ENCODE measurements around the gene ITIH2. TPM values are rescaled to one million over a fixed set of nuclear protein-coding genes. Genes with fewer than 3 reads are reported as not detected.
A peak's percentile ranks its signal among the peaks of the same experiment; 100 is the strongest.
"Not testable (repeated sequence)": the region's sequence is repeated elsewhere in the genome, so short reads cannot be mapped to it uniquely, and the experiment has no call there.

The ITIH2 gene, protein sequence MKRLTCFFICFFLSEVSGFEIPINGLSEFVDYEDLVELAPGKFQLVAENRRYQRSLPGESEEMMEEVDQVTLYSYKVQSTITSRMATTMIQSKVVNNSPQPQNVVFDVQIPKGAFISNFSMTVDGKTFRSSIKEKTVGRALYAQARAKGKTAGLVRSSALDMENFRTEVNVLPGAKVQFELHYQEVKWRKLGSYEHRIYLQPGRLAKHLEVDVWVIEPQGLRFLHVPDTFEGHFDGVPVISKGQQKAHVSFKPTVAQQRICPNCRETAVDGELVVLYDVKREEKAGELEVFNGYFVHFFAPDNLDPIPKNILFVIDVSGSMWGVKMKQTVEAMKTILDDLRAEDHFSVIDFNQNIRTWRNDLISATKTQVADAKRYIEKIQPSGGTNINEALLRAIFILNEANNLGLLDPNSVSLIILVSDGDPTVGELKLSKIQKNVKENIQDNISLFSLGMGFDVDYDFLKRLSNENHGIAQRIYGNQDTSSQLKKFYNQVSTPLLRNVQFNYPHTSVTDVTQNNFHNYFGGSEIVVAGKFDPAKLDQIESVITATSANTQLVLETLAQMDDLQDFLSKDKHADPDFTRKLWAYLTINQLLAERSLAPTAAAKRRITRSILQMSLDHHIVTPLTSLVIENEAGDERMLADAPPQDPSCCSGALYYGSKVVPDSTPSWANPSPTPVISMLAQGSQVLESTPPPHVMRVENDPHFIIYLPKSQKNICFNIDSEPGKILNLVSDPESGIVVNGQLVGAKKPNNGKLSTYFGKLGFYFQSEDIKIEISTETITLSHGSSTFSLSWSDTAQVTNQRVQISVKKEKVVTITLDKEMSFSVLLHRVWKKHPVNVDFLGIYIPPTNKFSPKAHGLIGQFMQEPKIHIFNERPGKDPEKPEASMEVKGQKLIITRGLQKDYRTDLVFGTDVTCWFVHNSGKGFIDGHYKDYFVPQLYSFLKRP
- total RNA-seq (2014; rRNA removed; shearing (Covaris generic)), result not detected in 2 replicates

DNA sequence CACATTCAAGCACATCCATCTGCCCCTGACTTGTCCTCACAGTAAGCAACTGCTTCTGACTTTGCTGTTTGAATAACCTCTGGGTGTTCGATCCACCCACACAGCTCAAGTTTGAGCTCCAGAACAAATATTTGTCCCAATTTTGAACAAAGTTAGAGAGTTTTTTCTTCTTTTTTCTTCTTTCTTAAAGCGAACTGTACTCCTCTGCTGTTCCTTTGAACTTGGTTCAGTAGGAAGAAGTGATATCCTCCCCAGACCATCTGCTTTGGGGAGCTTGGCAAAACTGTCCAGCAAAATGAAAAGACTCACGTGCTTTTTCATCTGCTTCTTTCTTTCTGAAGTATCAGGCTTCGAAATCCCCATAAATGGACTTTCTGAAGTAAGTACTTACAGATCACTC, at the start of gene ITIH2:
Gene ITIH2, plus strand, starts transcription at position 177 of the 400 bp plus-strand sequence. Its CDS starts 119 bp downstream, at position 296.
- no peak for DNase-seq (ENCODE audit: low read depth)

DNA sequence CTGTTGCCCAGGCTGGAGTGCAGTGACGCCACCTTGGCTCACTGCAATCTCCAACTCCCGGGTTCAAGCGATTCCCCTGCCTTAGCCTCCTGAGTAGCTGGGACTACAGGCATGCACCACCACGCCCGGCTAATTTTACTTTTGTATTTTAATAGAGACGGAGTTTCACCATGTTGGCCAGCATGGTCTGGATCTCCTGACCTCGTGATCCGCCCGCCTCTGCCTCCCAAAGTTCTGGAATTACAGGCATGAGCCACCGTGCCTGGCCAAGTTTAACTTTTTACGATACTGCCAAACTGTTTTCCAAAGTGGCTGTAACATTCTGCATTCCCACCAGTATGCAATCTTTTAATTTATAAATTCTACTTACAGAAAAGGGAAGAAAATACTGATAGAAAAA, 46.0 kb upstream of the ITIH2 start:
- not testable (repeated sequence) for DNase-seq (ENCODE audit: low read depth)

DNA sequence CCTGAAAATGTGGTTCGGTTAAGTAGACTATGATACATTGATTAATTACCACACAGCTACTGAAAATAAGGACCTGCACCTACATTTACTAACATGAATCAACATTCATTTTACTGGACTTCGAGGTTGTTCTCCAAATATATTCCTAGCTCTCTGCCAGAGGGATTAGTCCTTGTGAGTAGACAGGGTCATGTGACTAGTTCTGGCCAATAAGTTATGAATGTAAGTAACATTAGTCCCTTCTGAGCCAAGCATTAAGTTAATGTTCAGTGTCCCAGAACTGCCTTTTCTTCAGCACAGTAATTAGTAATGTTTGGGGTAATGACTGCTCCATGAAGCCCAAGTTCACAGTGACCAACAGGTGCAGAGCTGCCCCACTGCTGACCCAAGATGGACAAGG, 45.6 kb upstream of the ITIH2 start:
- DNase-seq (ENCODE audit: low read depth), result no peak

DNA sequence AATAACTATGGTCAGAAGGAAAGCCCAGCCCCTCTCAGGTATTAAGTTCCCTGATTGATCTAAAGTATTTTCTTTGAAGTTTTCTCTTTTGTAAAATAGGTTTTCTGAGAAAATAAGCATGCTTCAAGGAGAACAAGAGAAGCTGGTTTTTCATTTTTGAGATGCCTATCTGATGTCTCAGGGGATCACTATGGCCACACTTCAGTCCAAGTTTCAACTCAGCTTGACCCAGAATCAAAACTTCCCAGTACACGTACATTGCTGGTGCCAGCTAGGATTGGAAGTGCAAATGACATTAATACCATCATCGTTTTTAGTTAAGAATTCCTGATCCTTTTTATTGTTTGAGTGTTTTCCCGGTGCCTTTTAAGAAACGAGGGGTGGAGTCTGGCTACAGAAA, 43.6 kb upstream of the ITIH2 start:
- peak; percentile 53 for DNase-seq (ENCODE audit: low read depth)

DNA sequence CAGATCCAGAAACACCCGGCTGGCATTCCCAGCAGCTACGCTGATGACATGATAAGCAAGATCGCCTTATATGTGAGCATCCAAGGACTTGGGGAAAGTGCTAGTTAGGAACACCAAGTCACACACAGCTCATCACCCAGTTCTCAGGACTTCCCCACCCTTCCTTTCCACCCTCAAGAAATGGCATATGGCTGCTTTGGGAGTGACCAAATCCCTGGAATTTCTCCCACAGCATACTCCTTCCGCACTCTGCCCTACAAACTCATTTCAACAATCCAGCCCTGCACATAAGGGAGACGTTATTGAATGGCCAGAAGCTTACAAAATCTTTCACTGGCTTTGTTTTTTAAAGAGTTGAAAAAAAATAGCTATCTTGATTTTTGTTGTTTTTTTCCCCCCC, 40.6 kb upstream of the ITIH2 start:
- no peak for DNase-seq (ENCODE audit: low read depth)

DNA sequence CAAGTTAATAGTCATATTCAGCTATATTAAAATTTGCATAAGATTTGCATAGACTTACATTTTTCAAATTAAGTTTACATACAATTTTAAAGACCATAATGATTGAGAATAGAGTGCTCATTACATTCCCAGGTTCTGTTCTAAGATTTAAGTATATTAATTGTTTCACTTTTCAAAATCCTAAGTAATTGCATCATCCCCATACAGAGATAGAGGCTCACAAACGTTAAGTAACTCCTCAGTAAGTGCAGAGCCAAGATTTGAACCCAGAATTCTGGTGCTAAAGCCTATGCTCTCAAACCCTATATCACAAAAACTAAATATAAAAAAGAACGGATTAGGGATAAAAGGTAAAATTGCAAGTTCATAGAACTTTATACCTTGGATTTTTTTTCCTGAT, 38.4 kb upstream of the ITIH2 start:
- no peak for DNase-seq (ENCODE audit: low read depth)

DNA sequence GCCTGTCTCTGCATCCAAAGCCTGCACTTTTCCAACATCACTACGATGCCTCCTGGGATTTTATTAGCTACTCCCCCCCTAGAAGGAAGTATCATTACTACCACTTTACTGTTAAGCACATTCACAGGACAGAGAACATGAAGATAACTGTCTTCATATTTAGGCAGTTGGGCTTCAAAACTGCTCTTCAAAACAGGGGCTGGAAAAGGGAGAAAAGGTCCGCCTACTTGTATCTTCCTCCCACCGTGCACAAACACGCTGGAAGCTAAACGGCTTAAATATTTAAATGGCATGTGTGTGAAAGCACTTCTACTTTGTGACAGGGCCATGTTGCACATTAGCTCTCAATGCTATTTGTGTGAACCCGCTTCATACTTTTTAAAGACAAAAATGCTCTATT, 37.3 kb upstream of the ITIH2 start:
- DNase-seq (ENCODE audit: low read depth), result no peak

DNA sequence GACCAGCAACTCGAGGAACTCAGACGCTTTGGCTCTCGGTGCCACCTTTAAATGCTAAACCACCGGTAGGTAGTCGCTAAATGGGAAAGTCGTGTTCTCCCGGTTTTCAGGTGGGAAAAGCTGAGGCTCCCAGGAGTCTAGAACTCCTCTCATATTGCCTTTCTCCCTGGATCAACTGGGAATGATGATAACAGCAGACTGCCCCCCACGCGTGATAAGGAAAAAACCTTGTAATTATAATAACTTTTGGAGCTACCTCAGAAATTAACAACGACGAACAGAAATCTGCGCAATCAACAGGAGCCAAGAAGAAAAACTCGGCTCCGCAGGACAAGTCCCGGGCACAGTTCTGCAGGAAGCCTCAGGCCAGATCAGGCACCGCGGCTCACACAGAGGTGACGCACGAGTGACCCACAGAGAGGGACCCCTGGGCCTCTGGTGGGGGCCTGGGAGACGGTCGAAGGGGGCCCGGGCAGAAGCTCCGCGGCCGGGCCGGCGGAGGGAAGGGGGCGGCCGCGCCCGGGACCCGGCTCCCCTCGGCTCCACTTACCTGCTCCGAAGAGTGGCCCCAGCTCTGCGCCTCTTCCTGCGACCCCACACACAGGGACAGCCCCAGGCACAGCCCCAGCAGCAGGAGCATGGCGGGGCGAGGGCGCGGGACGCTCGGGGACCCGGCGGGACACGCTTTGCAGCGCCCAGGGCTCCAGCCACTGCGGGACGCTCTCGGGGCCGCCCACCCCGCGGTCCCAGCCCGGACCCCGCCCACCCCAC, 36.7 kb upstream of the ITIH2 start, which contains the start of gene ITIH5:
Gene ITIH5, minus strand, starts transcription at position 714 of the 771 bp plus-strand sequence. Its CDS starts 74 bp downstream, at position 640.
- no peak for DNase-seq (ENCODE audit: low read depth)

DNA sequence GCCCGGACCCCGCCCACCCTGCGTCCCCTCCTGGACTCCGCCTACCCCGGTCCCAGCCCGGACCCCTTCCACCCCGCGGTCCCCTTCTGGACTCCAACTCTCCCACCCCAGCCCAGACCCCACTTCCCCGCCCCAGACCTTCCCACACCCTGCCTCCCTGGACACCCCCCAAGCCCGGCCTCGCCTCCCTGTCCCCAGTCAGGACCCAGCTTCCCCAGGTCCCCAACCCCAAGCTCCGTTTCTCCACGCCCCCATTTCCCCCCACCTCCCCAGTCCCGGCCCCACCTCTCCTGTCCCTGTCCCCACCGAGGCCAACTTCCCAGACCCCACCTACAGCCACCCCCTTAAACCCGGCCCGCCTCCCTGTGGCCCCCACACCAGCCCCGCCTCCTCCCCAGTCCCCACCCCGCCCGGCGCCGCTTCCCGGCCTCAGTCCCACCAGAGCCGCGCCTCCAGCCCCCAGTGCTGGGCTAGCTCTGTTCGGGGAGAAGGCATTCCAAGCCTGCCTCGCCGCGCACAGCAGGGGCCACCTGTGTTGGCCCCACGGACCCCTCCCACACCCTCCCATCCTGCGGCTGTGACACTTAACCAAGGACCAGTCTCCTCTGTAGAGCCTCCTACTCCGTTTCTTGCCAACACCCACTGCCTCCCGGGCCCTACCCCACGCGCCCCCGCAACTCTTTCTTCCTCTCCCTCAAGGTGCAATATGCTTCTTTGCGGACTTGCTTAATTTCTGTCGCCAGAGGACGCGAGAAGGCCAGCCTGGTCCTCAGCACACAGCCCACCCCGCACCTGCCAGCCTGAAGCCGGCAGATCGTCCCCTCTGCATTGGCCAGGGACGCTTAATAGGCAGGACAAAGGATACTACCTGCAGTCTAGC, 35.6 kb upstream of the ITIH2 start:
- DNase-seq (ENCODE audit: low read depth), result no peak

DNA sequence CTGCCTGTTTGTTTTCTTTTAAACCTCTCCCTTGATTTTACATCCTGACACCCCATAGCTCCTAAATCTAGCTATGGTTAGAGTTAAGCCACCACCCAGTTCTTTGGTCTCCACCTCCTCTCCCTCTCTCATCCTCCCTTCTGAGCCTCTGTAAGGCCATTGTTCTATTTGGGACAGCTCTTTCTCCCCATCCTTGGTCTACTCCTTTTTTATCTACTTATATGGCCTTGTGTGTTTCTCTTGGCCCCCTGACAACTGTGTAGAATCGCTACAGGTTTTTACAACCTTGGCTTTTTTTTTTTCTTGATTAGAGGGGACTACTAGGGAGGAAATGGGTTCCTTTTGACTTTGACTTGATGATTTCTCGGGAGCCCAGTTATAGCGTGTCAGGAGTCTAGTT, 33.0 kb upstream of the ITIH2 start:
- no peak for DNase-seq (ENCODE audit: low read depth)

DNA sequence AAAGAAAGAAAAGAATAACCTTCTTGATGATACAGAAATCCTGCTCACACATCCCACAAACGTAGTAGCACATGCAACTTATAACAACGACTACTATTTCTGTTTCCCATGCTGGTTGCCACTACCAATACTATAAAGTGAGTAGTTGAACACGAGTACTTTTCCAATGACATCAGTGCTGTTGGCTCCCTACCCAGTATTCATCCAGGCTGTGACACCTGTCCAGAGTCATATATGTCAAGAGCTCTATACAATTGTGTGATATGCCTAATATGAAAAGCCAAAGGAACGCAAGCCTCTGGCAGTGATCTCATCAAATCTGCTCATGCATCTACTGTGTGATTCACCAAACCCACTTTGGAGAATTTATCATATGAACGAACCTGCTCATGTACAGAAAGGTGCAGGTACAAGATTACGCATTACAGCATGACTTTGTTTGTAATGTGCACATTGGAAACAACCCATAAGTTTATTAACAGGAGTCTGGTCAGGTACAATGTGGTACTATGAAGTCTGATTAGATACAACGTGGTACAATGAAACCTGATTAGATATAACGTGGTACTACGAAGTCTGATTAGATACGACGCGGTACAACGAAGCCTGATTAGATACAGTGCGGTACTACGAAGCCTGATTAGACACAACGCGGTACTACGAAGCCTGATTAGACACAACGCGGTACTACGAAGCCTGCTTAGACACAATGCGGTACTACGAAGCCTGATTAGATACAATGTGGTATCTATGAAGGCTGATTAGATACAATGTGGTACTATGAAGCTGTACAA, 30.6 kb upstream of the ITIH2 start:
- no peak for DNase-seq (ENCODE audit: low read depth)

DNA sequence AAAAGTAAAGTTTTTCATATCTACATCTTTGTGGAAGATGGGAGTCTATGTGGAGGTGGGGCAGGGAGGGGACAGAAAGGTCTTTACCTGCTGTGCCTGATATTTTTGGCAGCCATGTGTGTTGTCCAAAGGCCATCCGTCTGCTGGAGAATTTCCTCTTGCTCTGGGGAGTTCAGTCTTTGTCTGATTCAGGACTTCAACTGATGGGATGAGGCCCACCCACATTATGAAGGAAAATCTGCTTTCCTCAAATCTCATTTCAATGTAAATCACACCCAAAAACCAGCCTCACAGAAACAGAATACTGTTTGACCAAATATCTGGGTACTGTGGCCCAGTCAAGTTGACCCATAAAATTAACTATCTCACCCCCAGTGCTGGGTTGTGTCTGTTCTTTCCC, 23.9 kb upstream of the ITIH2 start:
- no peak for DNase-seq (ENCODE audit: low read depth)

DNA sequence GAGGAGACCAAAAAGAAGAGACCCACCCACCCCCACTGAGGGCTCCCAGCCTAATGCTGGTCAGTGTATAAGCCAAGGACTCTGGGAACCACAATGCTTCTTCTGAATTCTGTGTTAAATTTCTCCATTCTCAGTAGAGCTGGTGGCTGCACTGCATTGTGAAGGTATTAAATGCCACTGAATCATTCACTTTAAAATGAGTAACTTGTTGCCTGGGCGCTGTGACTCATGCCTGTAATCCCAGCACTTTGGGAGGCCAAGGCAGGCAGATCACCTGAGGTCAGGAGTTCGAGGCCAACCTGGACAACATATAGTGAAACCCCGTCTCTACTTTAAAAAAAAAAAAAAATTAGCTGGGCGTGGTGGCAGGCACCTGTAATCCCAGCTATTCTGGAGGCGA, 23.0 kb upstream of the ITIH2 start:
- peak; percentile 45 for DNase-seq (ENCODE audit: low read depth)

DNA sequence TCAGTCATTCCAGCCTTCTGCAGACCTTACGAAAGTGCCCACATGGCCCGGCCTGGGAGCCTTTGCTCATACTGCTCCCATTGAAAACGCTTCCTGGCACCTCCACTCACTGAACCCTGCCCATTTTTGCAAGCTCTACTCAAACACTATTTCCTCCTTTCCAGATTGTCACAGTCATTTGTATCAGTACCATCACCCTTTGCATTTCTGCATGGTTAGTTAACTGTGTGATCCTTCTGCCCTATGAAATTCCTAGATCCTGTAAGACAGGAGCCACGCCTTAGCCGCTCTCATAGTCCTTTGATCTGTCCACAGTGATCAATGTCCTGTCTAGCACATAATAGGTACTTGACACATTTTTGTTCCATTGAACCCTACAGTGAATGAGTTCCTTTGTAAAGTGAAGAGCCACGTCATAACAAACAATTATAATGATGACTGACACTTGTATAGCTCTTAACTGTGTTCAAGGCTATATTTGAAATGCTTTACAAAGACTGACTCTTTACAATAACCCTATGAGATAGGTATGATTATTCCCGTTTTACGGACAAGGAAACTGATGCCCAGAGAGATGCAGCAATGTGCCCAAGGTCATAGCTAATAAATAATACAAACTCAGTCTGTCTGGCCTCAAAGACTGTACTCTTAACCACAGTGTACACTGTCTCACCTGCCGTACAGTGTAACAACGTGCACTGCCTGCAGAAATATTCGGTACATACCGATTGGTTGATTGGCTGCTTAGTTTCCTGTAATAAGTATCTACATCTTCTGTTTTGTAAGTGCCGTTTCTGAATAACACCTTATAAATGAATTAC, 16.6 kb upstream of the ITIH2 start:
- no peak for DNase-seq (ENCODE audit: low read depth)

DNA sequence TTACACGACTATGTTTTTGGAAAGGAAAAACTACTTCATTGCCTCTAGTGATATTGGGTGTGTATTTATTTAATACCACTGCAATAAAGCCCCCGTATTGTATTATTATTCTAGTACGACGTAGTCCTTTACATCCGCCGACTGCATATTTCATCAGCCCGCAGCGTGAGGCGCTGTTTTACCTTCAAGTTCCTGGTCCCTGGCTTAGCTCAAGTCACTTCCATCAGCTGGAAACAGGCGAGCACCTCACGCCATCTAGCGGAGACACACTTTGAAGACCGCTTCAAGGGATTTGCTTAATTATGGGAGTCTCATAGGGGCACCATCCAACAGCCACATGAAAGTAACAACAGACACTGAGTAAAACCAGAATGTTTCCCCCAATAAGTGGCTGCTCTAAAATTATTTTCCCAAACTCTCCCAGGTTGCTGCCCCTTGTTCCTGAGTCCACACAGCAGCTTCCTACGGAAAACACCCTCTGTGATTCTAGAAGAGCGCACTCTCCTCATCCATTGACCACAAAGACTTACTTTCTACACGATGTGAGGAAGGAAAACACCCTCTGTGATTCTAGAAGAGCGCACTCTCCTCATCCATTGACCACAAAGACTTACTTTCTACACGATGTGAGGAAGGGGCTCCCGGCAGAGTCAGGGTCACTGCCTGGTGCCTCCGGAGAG, 15.7 kb upstream of the ITIH2 start:
- DNase-seq (ENCODE audit: low read depth), result peak; percentile 72

DNA sequence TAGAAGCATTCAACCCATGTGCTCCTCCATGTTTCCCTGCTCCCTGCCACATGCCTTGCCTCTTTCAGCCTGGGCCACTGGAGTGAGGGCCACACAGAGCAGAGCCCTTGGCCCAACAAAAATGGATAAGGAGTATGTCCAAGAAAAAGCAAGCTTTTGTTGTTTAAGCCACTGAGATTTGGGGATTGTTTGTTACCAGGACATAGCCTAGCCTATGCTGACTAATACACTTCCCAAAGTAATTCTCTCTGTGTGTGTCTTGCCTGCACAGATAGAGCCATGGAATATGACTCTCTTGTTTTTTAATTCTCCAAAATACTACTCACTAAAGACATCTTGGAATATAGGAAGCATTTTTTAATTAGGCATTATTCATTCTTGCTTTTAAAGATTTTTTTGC, 13.5 kb upstream of the ITIH2 start:
- no peak for DNase-seq (ENCODE audit: low read depth)

DNA sequence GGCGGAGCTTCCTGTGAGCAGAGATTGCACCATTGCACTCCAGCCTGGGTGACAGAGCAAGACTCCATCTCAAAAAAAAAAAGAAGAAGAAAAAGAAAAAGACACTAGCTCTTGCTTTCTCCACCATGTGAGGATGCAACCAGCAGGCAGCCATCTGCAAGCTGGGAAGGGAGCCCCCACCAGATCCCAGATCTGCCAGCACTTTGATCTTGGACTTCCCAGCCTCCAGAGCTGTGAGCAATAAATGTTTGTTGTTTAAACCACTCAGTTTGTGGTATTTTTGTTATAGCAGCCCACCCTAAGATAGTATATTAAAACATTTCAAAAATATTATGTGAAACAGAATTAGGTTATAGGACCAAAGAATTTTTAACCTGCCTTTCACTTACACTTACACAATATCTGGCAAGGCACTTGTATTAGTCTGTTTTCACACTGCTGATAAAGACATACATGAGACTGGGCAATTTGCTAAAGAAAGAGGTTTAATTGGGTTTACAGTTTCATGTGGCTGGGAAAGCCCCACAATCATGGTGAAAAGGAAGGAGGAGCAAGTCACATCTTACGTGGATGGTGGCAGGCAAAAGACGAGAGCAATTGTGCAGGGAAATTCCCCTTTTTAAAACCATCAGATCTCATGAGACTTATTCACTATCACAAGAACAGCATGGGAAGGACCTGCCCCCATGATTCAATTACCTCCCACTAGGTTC, 12.1 kb upstream of the ITIH2 start:
- not testable (repeated sequence) for DNase-seq (ENCODE audit: low read depth)

DNA sequence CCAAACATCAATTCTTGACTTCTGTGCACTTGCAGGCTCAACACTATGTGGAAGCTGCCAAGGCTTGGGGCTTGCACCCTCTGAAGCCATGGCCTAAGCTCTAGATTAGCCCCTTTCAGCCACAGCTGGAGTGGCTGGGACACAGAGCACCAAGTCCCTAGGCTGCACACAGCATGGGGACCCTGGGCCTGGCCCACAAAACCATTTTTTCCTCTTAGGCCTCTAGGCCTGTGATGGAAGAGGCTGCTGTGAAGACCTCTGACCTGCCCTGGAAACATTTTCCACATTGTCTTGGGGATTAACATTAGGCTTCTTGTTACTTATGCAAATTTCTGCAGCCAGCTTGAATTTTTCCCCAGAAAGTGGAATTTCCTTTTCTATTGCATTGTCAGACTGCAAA, 10.7 kb upstream of the ITIH2 start:
- not testable (repeated sequence) for DNase-seq (ENCODE audit: low read depth)

Measured in M059J (cell line).